ENCODE results near the gene CLSTN2.

Gene CLSTN2

DNA sequence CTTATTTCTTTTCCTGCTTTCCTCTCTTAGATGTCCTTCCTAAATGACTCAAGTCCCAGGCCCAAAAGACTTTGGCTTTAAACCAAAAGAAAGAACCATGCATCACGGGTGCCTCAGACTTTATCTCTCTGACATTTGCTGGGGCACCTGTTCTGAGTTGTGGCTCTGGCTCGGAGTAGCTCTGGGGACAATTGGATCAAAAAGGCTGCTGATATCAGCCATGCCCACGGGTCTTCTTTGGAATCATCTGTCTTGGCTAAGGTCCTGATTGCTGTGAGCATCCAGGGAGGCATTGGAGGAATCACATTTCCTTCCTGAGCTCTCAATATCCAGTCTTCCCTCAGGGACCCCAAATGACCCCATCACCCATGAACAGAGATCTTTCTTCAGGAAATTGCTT, 59.9 kb downstream of the CLSTN2 start:
- Histone ChIP-seq H3K9me3 (ENCODE audit: control insufficient read depth, low read length) (no peaks in the 10 kb centered on the region), H3K27ac (ENCODE audit: insufficient read depth, low read length, poor library complexity, severe bottlenecking) (no peak overlapping the region), H3K4me1 (ENCODE audit: control insufficient read depth, insufficient read depth, low read length, poor library complexity, severe bottlenecking) (no peaks in the 10 kb centered on the region), H3K36me3 (ENCODE audit: control insufficient read depth, insufficient read depth, low read length) (no peaks in the 10 kb centered on the region), H3K4me3 (ENCODE audit: insufficient read depth, low read depth, low read length, poor library complexity, severe bottlenecking) (no peak overlapping the region), H3K27me3 (replicated peaks; ENCODE audit: control insufficient read depth, insufficient read depth, low read length, poor library complexity, severe bottlenecking) (no peaks in the 10 kb centered on the region)
- DNase-seq = no peak

DNA sequence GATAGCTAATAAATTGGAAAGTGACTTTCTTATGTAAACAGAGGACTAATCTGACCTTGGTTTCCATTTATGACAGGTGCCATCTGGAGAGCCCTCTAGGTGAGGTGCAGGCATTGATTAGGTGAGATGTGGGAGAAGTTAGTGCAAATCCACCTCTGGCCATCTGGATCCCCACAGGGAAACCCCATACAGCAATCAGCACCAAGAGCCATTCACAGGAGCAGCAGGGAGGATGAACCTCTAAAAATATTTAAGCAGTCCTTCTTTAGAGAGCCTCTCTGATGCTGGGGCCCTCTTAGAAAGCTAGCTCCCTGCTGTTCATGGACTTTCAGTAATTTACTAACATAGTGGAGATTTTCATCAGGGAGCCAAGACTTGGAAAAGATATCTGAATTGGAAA, 69.3 kb downstream of the CLSTN2 start:
- Histone ChIP-seq H3K36me3 (ENCODE audit: control insufficient read depth, insufficient read depth, low read length) (no peaks in the 10 kb centered on the region), H3K27ac (ENCODE audit: insufficient read depth, low read length, poor library complexity, severe bottlenecking) (no peak overlapping the region), H3K4me3 (ENCODE audit: insufficient read depth, low read depth, low read length, poor library complexity, severe bottlenecking) (no peak overlapping the region), H3K27me3 (replicated peaks; ENCODE audit: control insufficient read depth, insufficient read depth, low read length, poor library complexity, severe bottlenecking) (no peaks in the 10 kb centered on the region), H3K4me1 (ENCODE audit: control insufficient read depth, insufficient read depth, low read length, poor library complexity, severe bottlenecking) (no peaks in the 10 kb centered on the region), H3K9me3 (ENCODE audit: control insufficient read depth, low read length) (no peaks in the 10 kb centered on the region)
- DNase-seq = no peak

DNA sequence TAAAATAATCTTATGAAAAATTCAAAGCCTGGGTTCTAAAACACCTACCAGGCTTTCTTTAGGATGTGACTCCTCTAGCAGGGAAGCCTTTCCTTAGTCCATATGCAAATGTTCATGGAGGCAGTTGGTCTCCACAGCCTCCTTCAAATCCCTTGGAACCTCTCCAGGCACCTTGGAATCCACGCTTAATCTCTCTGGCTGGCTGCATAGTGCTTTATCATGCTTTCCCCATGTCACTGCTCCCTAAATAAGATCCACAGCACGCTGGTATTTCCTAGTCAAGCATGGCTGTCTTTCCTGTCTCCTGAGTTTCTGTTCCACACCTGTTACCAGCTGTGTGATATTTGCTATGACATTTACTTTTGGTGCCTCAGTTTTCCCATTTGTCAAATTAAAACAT, 71.3 kb downstream of the CLSTN2 start:
- Histone ChIP-seq H3K36me3 (ENCODE audit: control insufficient read depth, insufficient read depth, low read length) (no peaks in the 10 kb centered on the region), H3K4me1 (ENCODE audit: control insufficient read depth, insufficient read depth, low read length, poor library complexity, severe bottlenecking) (no peaks in the 10 kb centered on the region), H3K4me3 (ENCODE audit: insufficient read depth, low read depth, low read length, poor library complexity, severe bottlenecking) (no peak overlapping the region), H3K27ac (ENCODE audit: insufficient read depth, low read length, poor library complexity, severe bottlenecking) (no peak overlapping the region), H3K9me3 (ENCODE audit: control insufficient read depth, low read length) (no peaks in the 10 kb centered on the region), H3K27me3 (replicated peaks; ENCODE audit: control insufficient read depth, insufficient read depth, low read length, poor library complexity, severe bottlenecking) (no peaks in the 10 kb centered on the region)
- DNase-seq = no peak

DNA sequence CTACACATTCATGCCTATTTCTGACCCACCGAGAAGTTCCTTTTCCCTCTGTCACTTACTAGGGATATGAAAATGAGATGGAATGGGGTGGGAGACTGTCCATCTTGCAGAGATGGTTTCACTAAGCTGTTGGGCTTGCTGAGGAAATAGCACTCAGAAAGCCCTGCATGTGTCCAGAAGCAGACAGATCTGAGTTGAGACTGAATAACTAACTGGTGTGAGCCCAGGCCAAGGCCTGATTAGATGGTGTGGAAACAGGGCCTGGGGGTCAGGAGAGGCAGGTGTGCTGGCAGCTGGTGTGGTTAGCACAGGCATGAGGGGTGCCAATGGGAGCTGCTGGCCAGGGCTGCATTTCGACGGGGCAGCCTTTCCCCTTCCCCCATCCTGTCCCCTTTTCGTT, 72.1 kb downstream of the CLSTN2 start:
- no peaks in the 10 kb centered on the region for H3K27me3 ChIP-seq (replicated peaks; ENCODE audit: control insufficient read depth, insufficient read depth, low read length, poor library complexity, severe bottlenecking)
- H3K36me3 ChIP-seq (ENCODE audit: control insufficient read depth, insufficient read depth, low read length) = no peaks in the 10 kb centered on the region
- DNase-seq = no peak
- no peaks in the 10 kb centered on the region for H3K4me1 ChIP-seq (ENCODE audit: control insufficient read depth, insufficient read depth, low read length, poor library complexity, severe bottlenecking)
- H3K9me3 ChIP-seq (ENCODE audit: control insufficient read depth, low read length) = no peaks in the 10 kb centered on the region
- no peak overlapping the region for H3K27ac ChIP-seq (ENCODE audit: insufficient read depth, low read length, poor library complexity, severe bottlenecking)
- no peak overlapping the region for H3K4me3 ChIP-seq (ENCODE audit: insufficient read depth, low read depth, low read length, poor library complexity, severe bottlenecking)

DNA sequence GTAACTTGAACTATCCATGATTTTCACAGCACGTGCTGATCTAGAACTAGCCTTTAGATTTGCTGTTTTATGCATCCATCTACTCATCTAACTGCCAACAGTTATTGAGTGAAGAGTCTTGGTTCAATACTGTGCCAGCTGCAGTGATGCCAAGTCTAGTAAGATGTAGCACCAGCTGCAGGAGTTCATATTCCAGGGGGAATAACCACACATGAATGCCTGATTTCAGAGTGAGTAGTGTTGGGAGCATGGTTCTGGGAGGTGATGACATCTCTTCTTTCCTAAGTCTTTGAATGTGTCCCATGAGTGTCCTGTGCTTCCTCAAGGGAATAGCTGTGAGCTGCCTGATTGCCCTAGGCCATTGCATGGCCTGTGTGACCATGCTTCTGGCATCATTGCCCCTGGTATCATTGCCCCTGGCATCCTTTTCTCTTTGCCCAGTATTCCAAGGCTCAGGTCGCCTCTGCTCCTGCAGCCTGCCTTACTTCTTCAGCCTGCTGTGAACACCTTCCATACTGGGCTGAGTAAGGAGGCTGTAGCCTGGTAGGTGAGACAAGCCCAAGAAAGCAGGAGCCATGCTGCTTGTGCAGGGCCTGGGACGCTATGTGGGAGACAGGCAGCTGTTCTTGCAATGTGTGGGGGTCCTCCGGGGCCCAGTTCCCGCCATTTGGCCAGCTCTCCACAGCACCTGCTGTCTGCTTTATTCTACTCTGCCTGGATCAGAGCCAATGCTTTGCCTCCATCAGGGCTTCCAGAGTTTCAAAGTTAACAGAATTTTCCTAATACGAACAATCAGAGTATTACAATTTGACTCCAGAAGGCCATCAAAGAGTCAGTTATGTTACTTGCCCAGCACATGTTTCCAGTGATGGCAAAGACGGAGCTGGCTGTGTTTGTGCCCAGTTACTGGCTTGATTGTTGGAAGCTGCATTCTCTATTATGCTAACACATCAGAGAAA, 73.2 kb downstream of the CLSTN2 start:
- Histone ChIP-seq H3K4me3 (ENCODE audit: insufficient read depth, low read depth, low read length, poor library complexity, severe bottlenecking) (no peak overlapping the region), H3K27ac (ENCODE audit: insufficient read depth, low read length, poor library complexity, severe bottlenecking) (no peak overlapping the region), H3K4me1 (ENCODE audit: control insufficient read depth, insufficient read depth, low read length, poor library complexity, severe bottlenecking) (no peaks in the 10 kb centered on the region), H3K9me3 (ENCODE audit: control insufficient read depth, low read length) (no peaks in the 10 kb centered on the region), H3K27me3 (replicated peaks; ENCODE audit: control insufficient read depth, insufficient read depth, low read length, poor library complexity, severe bottlenecking) (no peaks in the 10 kb centered on the region), H3K36me3 (ENCODE audit: control insufficient read depth, insufficient read depth, low read length) (no peaks in the 10 kb centered on the region)
- DNase-seq = no peak

DNA sequence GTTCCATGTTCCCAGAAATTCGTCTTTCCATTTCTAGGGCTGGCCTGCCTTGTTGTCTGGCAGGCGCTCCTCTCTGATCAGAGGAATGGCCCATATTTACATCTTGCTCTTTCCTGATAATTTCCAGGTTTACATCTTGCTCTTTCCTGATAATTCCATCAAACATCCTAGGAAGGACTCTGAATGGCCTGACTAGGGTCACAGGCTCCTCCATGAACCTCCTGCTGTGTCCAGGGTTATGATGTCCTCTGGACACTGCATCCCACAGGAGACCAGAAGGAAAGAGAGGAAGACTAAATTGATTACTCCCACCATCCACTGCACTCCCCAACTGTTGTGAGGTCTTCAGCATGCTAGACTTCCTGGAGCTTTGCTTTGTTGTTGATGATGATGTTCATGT, 75.4 kb downstream of the CLSTN2 start:
- H3K27ac ChIP-seq (ENCODE audit: insufficient read depth, low read length, poor library complexity, severe bottlenecking) = no peak overlapping the region
- no peaks in the 10 kb centered on the region for H3K27me3 ChIP-seq (replicated peaks; ENCODE audit: control insufficient read depth, insufficient read depth, low read length, poor library complexity, severe bottlenecking)
- no peaks in the 10 kb centered on the region for H3K36me3 ChIP-seq (ENCODE audit: control insufficient read depth, insufficient read depth, low read length)
- no peaks in the 10 kb centered on the region for H3K9me3 ChIP-seq (ENCODE audit: control insufficient read depth, low read length)
- no peak for DNase-seq
- no peaks in the 10 kb centered on the region for H3K4me1 ChIP-seq (ENCODE audit: control insufficient read depth, insufficient read depth, low read length, poor library complexity, severe bottlenecking)
- H3K4me3 ChIP-seq (ENCODE audit: insufficient read depth, low read depth, low read length, poor library complexity, severe bottlenecking) = no peak overlapping the region

DNA sequence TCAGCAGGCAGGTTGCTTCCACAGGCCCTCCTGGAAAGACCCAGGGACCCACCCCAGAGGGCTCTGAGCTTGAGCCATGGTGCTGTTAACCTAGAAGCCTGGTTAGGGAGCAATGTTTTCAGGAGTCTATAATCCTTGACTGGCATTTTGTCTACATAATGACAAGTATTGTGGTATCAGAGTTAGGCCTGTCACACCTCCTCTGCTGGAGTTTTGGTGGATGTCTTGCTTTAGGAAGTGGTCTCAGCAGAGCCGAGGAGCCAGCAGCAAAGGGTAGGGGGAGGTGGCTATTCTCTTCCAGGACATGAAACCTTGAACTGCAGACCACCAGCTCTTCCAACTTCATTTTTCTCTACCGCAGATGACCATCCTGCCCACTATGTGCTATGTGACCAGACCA, 76.1 kb downstream of the CLSTN2 start:
- Histone ChIP-seq H3K4me3 (ENCODE audit: insufficient read depth, low read depth, low read length, poor library complexity, severe bottlenecking) (no peak overlapping the region), H3K36me3 (ENCODE audit: control insufficient read depth, insufficient read depth, low read length) (no peaks in the 10 kb centered on the region), H3K9me3 (ENCODE audit: control insufficient read depth, low read length) (no peaks in the 10 kb centered on the region), H3K27me3 (replicated peaks; ENCODE audit: control insufficient read depth, insufficient read depth, low read length, poor library complexity, severe bottlenecking) (no peaks in the 10 kb centered on the region), H3K27ac (ENCODE audit: insufficient read depth, low read length, poor library complexity, severe bottlenecking) (no peak overlapping the region), H3K4me1 (ENCODE audit: control insufficient read depth, insufficient read depth, low read length, poor library complexity, severe bottlenecking) (no peaks in the 10 kb centered on the region)
- DNase-seq = no peak

DNA sequence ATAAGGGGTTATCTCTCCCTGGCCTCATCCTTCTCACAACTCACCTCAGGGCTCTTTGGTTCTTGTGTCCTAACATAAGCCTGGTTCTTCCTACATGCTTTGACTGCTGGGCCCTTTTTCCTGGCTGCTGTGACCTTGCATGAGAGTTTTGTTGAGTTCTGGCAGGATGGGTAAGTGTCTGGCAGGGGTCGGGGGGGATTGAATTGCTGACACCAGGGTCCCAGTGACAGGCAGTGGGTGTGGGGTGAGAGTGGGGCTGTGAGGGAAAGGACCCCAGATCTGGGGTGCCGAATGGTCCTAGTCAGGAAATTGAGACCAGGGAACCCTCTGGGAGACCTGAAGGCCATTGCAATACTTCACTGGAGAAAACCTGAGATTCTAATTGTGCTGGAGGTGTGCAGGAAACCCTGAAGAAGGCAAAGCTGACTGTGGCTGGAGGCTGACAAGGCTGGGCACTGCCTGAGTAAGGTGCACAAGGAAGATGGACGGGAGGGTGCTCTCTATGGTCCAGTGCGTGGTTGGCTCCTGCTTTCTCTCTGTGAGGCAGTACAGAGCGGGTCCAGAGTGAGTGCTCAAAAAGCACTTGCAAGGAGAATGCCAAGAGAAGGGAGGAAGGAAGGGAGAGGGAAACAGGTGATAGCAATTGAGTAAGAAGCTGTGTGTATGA, 76.8 kb downstream of the CLSTN2 start:
- Histone ChIP-seq H3K27me3 (replicated peaks; ENCODE audit: control insufficient read depth, insufficient read depth, low read length, poor library complexity, severe bottlenecking) (no peaks in the 10 kb centered on the region), H3K4me1 (ENCODE audit: control insufficient read depth, insufficient read depth, low read length, poor library complexity, severe bottlenecking) (no peaks in the 10 kb centered on the region), H3K4me3 (ENCODE audit: insufficient read depth, low read depth, low read length, poor library complexity, severe bottlenecking) (no peak overlapping the region), H3K9me3 (ENCODE audit: control insufficient read depth, low read length) (no peaks in the 10 kb centered on the region), H3K27ac (ENCODE audit: insufficient read depth, low read length, poor library complexity, severe bottlenecking) (no peak overlapping the region), H3K36me3 (ENCODE audit: control insufficient read depth, insufficient read depth, low read length) (no peaks in the 10 kb centered on the region)
- no peak for DNase-seq

DNA sequence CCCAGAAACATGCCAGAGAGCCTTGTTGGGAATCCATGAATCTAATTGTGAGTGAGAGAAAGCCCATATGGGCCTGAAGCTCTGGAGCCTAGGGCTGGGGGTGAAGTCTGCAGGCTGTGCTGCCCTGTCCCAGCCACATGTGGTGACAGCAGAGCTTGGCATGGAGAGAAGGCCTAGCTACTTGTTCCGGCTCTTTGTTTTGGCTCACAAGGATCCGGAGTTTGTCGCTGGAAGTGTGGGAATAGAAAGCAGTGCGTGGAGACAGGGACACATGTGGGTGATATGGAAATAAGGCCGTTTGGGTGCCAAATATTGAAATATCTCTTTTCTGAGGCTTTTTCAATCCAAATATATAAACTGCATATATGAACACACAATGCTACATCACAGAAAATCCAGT, 78.2 kb downstream of the CLSTN2 start:
- H3K4me3 ChIP-seq (ENCODE audit: insufficient read depth, low read depth, low read length, poor library complexity, severe bottlenecking) = no peak overlapping the region
- no peak overlapping the region for H3K27ac ChIP-seq (ENCODE audit: insufficient read depth, low read length, poor library complexity, severe bottlenecking)
- H3K36me3 ChIP-seq (ENCODE audit: control insufficient read depth, insufficient read depth, low read length) = no peaks in the 10 kb centered on the region
- DNase-seq = no peak
- no peaks in the 10 kb centered on the region for H3K27me3 ChIP-seq (replicated peaks; ENCODE audit: control insufficient read depth, insufficient read depth, low read length, poor library complexity, severe bottlenecking)
- no peaks in the 10 kb centered on the region for H3K9me3 ChIP-seq (ENCODE audit: control insufficient read depth, low read length)
- H3K4me1 ChIP-seq (ENCODE audit: control insufficient read depth, insufficient read depth, low read length, poor library complexity, severe bottlenecking) = no peaks in the 10 kb centered on the region

DNA sequence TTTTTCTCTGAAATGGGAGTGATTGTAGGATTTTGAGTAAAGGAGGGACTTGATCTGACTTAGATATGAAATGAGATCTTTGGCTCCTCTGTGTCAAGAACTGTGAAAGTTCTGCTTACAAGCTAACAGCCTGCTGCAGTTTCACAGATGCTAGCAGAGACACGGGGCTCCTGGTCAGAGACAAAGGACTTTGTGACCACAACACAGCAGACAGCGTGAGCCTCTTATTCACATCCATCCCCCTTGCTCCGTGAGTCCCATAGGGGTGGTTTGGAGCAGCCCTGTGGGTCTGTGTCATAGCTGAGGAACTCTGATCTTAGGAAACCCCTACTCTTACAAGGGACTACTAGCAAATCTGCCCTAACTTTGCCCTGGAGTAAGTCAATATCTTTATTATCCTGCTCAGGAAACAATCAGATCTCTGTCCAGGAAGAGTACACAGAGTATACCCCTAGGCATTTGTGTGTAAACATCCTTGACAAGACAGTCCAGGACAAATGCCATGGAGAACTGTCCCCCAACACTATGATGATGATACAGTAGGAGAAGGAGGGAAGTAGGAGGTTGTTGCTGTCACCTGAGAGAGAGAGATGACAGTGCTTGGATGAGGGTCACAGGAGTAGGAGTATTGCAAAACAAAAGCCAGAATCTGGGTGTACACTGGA, 80.0 kb downstream of the CLSTN2 start:
- Histone ChIP-seq H3K4me1 (ENCODE audit: control insufficient read depth, insufficient read depth, low read length, poor library complexity, severe bottlenecking) (no peaks in the 10 kb centered on the region), H3K27ac (ENCODE audit: insufficient read depth, low read length, poor library complexity, severe bottlenecking) (no peak overlapping the region), H3K27me3 (replicated peaks; ENCODE audit: control insufficient read depth, insufficient read depth, low read length, poor library complexity, severe bottlenecking) (no peaks in the 10 kb centered on the region), H3K4me3 (ENCODE audit: insufficient read depth, low read depth, low read length, poor library complexity, severe bottlenecking) (no peak overlapping the region), H3K9me3 (ENCODE audit: control insufficient read depth, low read length) (no peaks in the 10 kb centered on the region), H3K36me3 (ENCODE audit: control insufficient read depth, insufficient read depth, low read length) (no peaks in the 10 kb centered on the region)
- no peak for DNase-seq
